Neural cell (in vitro differentiated cells): ENCODE measurements around the gene TRMT2A. TPM values are rescaled to one million over a fixed set of nuclear protein-coding genes. Genes with fewer than 3 reads are reported as not detected.

Experiments
- H2AFZ ChIP-seq: fragments of 200-600, 300-800 bp; sonication (generic), shearing (Covaris generic); 2 replicates; pipeline ENCODE4 v1.6.0; 2014; ENCODE audit warnings: low read depth, mild to moderate bottlenecking, antibody characterized with exemption, low read length, moderate library complexity
- H3F3A ChIP-seq: fragments of 200-600 bp; shearing (Covaris generic); 2 replicates; pipeline ENCODE4 v1.6.1; 2016; ENCODE audit warnings: mild to moderate bottlenecking, moderate library complexity, mixed read lengths, antibody characterized with exemption, low read length; ENCODE audit not compliant: insufficient read depth, poor library complexity, severe bottlenecking
- H3K27ac ChIP-seq: fragments of 200-600, 300-800 bp; sonication (generic), shearing (Covaris generic); 2 replicates; pipeline ENCODE4 v1.5.1; 2014; ENCODE audit warnings: mild to moderate bottlenecking, low read length, moderate library complexity
- H3K27me3 ChIP-seq: fragments of 300-800, 200-600 bp; sonication (generic), shearing (Covaris generic); 2 replicates; pipeline ENCODE4 v1.6.0; 2014; ENCODE audit warnings: mild to moderate bottlenecking, low read depth, low read length, moderate library complexity; ENCODE audit not compliant: insufficient read depth
- H3K36me3 ChIP-seq: fragments of 300-800, 200-600 bp; sonication (generic), shearing (Covaris generic); 2 replicates; pipeline ENCODE4 v1.5.1; 2014; ENCODE audit warnings: mild to moderate bottlenecking, antibody characterized with exemption, low read length, moderate library complexity; ENCODE audit not compliant: insufficient read depth
- H3K4me2 ChIP-seq: fragments of 300-800, 200-600 bp; sonication (generic), shearing (Covaris generic); 2 replicates; pipeline ENCODE4 v1.6.0; 2014; ENCODE audit warnings: mild to moderate bottlenecking, low read length
- H3K4me3 ChIP-seq: fragments of 300-800, 200-600 bp; sonication (generic), shearing (Covaris generic); 2 replicates; pipeline ENCODE4 v1.5.1; 2014; ENCODE audit warnings: mild to moderate bottlenecking, low read length, moderate library complexity
- H3K79me2 ChIP-seq: fragments of 200-600 bp; shearing (Covaris generic); replicated peaks from 2 replicates; pipeline ENCODE4 v1.6.0; 2014; ENCODE audit warnings: mild to moderate bottlenecking, low read length, moderate library complexity; ENCODE audit not compliant: insufficient read depth
- H3K9ac ChIP-seq: fragments of 300-800, 200-600 bp; sonication (generic), shearing (Covaris generic); 2 replicates; pipeline ENCODE4 v1.6.1; 2016; ENCODE audit warnings: mild to moderate bottlenecking, low read length, mixed read lengths
- H3K9me2 ChIP-seq: fragments of 200-600 bp; shearing (Covaris generic); 2 replicates; pipeline ENCODE4 v1.6.1; 2016; ENCODE audit warnings: mild to moderate bottlenecking, low read length, mixed read lengths; ENCODE audit not compliant: insufficient read depth
- H3K9me3 ChIP-seq: fragments of 200-600, 300-800 bp; sonication (generic), shearing (Covaris generic); 2 replicates; pipeline ENCODE4 v1.6.1; 2016; ENCODE audit warnings: mild to moderate bottlenecking, mixed run types, low read length, moderate library complexity, mixed read lengths
- H4K20me1 ChIP-seq: fragments of 200-600 bp; shearing (Covaris generic); 2 replicates; pipeline ENCODE4 v1.6.1; 2016; ENCODE audit warnings: mild to moderate bottlenecking, mixed run types; ENCODE audit not compliant: insufficient read depth
- EP300 ChIP-seq: fragments of 450-650 bp; conservative IDR thresholded peaks from 2 replicates; pipeline ENCODE4 v1.6.1; 2014; ENCODE audit warnings: antibody characterized with exemption, mild to moderate bottlenecking, moderate library complexity; ENCODE audit not compliant: poor library complexity, severe bottlenecking
- EZH2 ChIP-seq: fragments of 200-600, 300-800 bp; shearing (Covaris generic), sonication (generic); IDR thresholded peaks from 2 replicates; pipeline ENCODE4 v1.6.1; 2014; ENCODE audit warnings: antibody characterized with exemption, low read length, borderline replicate concordance, mild to moderate bottlenecking; ENCODE audit not compliant: insufficient read depth, poor library complexity, severe bottlenecking
- MXI1 ChIP-seq: fragments of 450-650 bp; conservative IDR thresholded peaks from 2 replicates; pipeline ENCODE4 v1.6.1; 2014; ENCODE audit warnings: antibody characterized with exemption, mild to moderate bottlenecking; ENCODE audit not compliant: poor library complexity, severe bottlenecking
- POLR2AphosphoS5 ChIP-seq: IDR thresholded peaks from 2 replicates; pipeline ENCODE4 v1.6.1; 2012
- RAD21 ChIP-seq: fragments of 450-650 bp; conservative IDR thresholded peaks from 2 replicates; pipeline ENCODE4 v1.6.1; 2014; ENCODE audit warnings: antibody characterized with exemption, mild to moderate bottlenecking, moderate library complexity
- SMC3 ChIP-seq: fragments of 450-650 bp; conservative IDR thresholded peaks from 2 replicates; pipeline ENCODE4 v1.6.1; 2014; ENCODE audit warnings: antibody characterized with exemption, mild to moderate bottlenecking, moderate library complexity; ENCODE audit not compliant: poor library complexity
- TAF1 ChIP-seq: IDR thresholded peaks from 2 replicates; pipeline ENCODE4 v1.6.1; 2012; ENCODE audit warnings: low read depth
- polyA plus RNA-seq: library from polyadenylated mRNA; depleted of rRNA; stranded (reverse); fragments of >200 nt; gene quantifications from 2 replicates; pipeline ENCODE4 v1.2.3, GENCODE V29; 2014
- TF ChIP-seq, protein P1 (sequence below): IDR thresholded peaks from 2 replicates; pipeline ENCODE4 v1.6.1; 2012; ENCODE audit warnings: borderline replicate concordance
- TF ChIP-seq, protein P2 (sequence below): fragments of 450-650 bp; IDR thresholded peaks from 2 replicates; pipeline ENCODE4 v1.5.1; 2014; ENCODE audit warnings: antibody characterized with exemption, mild to moderate bottlenecking, moderate library complexity; ENCODE audit not compliant: poor library complexity, severe bottlenecking

Gene TRMT2A
- polyA plus RNA-seq, 1 donor from 2014 or later: 96.7 TPM

DNA sequence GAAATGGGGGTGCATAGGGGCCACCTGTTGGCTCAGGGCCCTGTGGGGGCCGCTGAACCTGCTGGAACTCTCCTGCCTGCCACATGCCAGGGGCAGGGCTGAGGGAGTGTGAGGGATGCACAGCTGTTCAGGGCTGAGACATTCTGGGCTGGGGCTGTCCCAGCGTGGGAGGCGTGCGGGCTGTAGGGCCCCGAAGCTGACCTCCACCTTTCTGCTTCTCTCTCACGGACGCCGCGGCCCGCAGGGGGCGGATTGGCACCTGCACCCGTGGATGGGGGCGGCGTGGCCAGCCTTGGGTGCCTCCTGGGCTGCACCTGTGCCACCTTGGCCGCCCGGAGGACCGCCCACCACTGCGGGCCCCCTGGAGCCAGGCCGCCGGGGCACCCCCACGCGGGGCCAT, 29.8 kb upstream of the TRMT2A start:
- Histone ChIP-seq H3K4me3 (no peak overlapping the region), H3K9ac (no peak overlapping the region), H2AFZ (no peak overlapping the region), H3K4me2 (no peak overlapping the region), H3K9me2 (no peaks in the 10 kb centered on the region), H3K9me3 (no peaks in the 10 kb centered on the region), H3K27ac (no peak overlapping the region), H3K79me2 (no peaks in the 10 kb centered on the region), H3K27me3 (no peaks in the 10 kb centered on the region), H3K36me3 (no peaks in the 10 kb centered on the region), H4K20me1 (no peaks in the 10 kb centered on the region), H3F3A (no peaks in the 10 kb centered on the region)
- TF ChIP-seq SMC3 (no peak), MXI1 (no peak), EZH2 (no peak), RAD21 (no peak), TAF1 (no peak), POLR2AphosphoS5 (no peak), EP300 (no peak)
- TF ChIP-seq, protein P1, sequence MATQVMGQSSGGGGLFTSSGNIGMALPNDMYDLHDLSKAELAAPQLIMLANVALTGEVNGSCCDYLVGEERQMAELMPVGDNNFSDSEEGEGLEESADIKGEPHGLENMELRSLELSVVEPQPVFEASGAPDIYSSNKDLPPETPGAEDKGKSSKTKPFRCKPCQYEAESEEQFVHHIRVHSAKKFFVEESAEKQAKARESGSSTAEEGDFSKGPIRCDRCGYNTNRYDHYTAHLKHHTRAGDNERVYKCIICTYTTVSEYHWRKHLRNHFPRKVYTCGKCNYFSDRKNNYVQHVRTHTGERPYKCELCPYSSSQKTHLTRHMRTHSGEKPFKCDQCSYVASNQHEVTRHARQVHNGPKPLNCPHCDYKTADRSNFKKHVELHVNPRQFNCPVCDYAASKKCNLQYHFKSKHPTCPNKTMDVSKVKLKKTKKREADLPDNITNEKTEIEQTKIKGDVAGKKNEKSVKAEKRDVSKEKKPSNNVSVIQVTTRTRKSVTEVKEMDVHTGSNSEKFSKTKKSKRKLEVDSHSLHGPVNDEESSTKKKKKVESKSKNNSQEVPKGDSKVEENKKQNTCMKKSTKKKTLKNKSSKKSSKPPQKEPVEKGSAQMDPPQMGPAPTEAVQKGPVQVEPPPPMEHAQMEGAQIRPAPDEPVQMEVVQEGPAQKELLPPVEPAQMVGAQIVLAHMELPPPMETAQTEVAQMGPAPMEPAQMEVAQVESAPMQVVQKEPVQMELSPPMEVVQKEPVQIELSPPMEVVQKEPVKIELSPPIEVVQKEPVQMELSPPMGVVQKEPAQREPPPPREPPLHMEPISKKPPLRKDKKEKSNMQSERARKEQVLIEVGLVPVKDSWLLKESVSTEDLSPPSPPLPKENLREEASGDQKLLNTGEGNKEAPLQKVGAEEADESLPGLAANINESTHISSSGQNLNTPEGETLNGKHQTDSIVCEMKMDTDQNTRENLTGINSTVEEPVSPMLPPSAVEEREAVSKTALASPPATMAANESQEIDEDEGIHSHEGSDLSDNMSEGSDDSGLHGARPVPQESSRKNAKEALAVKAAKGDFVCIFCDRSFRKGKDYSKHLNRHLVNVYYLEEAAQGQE: no peak
- TF ChIP-seq, protein P2, sequence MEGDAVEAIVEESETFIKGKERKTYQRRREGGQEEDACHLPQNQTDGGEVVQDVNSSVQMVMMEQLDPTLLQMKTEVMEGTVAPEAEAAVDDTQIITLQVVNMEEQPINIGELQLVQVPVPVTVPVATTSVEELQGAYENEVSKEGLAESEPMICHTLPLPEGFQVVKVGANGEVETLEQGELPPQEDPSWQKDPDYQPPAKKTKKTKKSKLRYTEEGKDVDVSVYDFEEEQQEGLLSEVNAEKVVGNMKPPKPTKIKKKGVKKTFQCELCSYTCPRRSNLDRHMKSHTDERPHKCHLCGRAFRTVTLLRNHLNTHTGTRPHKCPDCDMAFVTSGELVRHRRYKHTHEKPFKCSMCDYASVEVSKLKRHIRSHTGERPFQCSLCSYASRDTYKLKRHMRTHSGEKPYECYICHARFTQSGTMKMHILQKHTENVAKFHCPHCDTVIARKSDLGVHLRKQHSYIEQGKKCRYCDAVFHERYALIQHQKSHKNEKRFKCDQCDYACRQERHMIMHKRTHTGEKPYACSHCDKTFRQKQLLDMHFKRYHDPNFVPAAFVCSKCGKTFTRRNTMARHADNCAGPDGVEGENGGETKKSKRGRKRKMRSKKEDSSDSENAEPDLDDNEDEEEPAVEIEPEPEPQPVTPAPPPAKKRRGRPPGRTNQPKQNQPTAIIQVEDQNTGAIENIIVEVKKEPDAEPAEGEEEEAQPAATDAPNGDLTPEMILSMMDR: no peak

DNA sequence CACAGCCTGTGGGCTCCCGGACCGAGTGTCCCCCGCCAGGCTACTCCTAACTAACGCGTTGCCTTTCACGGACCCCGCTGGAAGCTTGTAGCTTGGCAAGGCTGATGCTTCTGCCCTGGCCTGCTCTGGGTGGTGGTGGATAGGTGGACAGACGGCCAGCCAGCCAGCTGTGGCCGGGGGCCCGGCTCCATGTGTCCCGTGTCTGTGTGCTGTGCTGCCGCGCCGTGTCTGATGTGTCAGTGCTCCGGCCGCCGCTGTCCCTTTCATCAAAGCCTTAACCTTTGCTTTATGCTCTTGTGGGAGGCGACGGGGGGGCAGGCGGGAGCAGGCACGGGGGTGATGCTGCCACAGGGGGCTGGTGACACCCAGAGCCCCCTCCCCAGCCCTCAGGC, 28.8 kb upstream of the TRMT2A start:
- no peak for TF ChIP-seq MXI1
- TF ChIP-seq SMC3: no peak
- no peak for TF ChIP-seq RAD21
- TF ChIP-seq TAF1: no peak
- TF ChIP-seq, protein P2: no peak
- TF ChIP-seq EP300: no peak
- no peak for TF ChIP-seq EZH2
- TF ChIP-seq, protein P1: no peak
- Histone ChIP-seq H3F3A (no peaks in the 10 kb centered on the region), H3K79me2 (no peaks in the 10 kb centered on the region), H3K27ac (no peak overlapping the region), H3K36me3 (no peaks in the 10 kb centered on the region), H3K9ac (no peak overlapping the region), H4K20me1 (no peaks in the 10 kb centered on the region), H2AFZ (no peak overlapping the region), H3K4me3 (no peak overlapping the region), H3K4me2 (no peak overlapping the region), H3K27me3 (no peaks in the 10 kb centered on the region), H3K9me2 (no peaks in the 10 kb centered on the region), H3K9me3 (no peaks in the 10 kb centered on the region)
